Prostate gland (tissue), 2 donors: ENCODE measurements around the gene IGF1R.

Experiments
- CTCF ChIP-seq, 4 experiments: fragments of 200-600 bp in 2 of 4; fragments of 450-650 bp in 2 of 4; sonication (generic) in 2 of 4; IDR thresholded peaks; 1 replicate in 3 of 4; 2 replicates in 1 of 4; pipeline ENCODE4 v1.5.1; 2016 to 2019; ENCODE audit warnings: antibody characterized with exemption in 4 of 4, mild to moderate bottlenecking in 2 of 4, moderate library complexity in 2 of 4
- POLR2A ChIP-seq: fragments of 450-650 bp; IDR thresholded peaks from one replicate; pipeline ENCODE4 v1.6.1; 2016; ENCODE audit warnings: antibody characterized with exemption, mild to moderate bottlenecking
- POLR2AphosphoS5 ChIP-seq: sonication (generic); formaldehyde crosslinking; IDR thresholded peaks from one replicate; pipeline ENCODE4 v1.6.1; 2017; ENCODE audit warnings: antibody characterized with exemption

GRCh38 chr15:98740295-98740694 lies 92.0 kb downstream of the IGF1R start:
- no peak for TF ChIP-seq CTCF (IDR thresholded peaks at IDR 0.05)
- TF ChIP-seq POLR2A = no peak
- TF ChIP-seq POLR2AphosphoS5 = no peak
